Fibroblast of skin of abdomen (primary cell): Measurements from ENCODE around the gene ARHGEF7.
"Not testable (repeated sequence)": the region's sequence is repeated elsewhere in the genome, so short reads cannot be mapped to it uniquely, and the experiment has no call there.

Experiments
- DNase-seq: peaks from one replicate; pipeline ENCODE4 v3.0.0-alpha.2; 2013

ARHGEF7 gene

GRCh38 chr13:111171629-111172028 is 56.5 kb downstream of the ARHGEF7 start:
- no peak for DNase-seq

- DNase-seq: no peak
Measured at GRCh38 chr13:111174377-111175114, 59.4 kb downstream of the ARHGEF7 start.

DNA sequence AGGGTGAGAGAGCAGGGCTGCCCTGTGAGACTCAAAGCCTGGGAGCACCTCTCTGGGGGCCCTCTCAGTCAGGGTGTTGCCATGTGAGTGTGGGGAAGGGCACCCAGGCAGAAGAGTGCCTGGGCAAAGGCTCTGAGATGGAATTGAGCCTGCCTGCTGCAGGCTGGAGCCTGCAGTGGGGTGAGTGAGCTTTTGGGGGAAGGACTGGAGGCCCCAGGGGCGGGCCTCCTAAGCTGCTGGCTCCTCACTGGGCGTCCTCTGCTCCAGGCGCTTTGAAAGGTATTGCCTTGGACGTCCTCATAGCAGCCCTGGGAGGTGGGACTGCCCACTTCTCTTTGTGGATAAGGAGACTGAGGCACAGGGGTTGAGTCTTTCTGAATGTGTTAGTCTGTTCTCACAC is 60.3 kb downstream of the ARHGEF7 start:
- DNase-seq: no peak

DNA sequence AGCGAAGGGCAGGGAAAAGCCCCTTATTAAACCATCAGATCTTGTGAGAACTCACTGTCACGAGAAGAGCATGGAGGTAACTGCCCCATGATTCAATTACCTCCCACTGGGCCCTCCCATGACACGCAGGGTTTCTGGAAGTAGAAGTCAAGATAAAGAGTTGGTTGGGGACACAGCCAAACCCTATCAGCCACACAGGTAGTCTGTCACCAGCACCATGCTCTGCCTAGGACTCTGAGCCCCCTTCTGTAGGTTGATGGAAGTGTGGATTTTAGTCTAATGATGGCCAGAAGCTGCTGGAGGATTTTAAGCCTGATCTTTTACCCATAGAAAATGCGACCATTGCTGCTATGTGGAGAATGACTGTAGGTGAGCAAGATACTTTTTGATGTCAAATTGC is 60.8 kb downstream of the ARHGEF7 start:
- no peak for DNase-seq

DNA sequence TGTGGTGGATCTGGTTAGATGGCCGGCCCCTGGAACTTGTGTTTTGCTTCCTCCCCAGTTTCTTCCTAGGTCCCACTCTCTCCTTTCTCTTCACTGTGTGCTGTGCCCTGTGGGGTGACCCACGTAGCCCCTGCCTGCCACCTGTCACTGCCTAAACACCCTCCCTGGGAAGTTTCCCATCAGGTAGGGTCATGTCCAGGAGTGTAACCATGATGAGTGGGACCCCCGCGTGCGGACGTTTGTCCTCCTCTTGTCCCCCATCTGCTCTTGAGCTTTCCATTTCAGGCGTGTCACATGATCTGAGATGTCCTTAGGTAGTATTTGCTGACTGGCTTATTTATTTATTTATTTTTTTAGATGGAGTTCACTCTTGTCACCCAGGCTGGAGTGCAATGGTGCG is 61.3 kb downstream of the ARHGEF7 start:
- no peak for DNase-seq

DNA sequence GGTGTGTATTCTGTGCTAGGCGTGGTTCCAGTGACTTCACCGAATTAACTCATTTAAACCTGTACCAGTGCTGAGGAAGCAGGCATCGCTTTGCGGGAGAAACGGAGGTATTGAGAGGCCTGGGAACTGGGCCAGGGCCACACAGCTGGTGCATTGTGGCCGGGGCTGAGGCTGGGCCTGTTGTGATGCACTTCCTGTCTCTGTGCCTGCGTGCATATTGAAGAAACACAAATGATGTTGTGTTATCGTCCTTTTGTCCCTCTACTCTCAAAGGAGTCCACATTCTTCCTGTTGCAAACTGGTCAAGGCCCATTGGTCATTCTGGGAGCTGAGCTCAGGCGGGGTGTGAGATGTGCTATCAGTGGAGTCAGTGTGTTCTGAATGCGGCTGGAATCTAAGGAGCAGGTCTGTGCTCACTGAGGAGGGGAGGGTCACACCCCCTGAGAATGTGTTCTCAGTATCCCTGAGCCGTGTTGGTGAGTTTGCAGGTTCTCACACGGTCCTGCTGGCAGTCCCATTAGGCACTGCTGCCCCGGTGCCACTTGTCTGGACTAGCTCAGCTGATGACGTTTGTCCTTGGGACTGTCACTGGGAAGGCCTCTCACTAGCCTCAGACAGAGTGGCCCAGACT is 62.1 kb downstream of the ARHGEF7 start:
- DNase-seq: peak; percentile 41

- peak; percentile 10 for DNase-seq
Measured at GRCh38 chr13:111177921-111178320, 62.8 kb downstream of the ARHGEF7 start.

GRCh38 chr13:111178402-111178801 is 63.3 kb downstream of the ARHGEF7 start:
- no peak for DNase-seq

DNA sequence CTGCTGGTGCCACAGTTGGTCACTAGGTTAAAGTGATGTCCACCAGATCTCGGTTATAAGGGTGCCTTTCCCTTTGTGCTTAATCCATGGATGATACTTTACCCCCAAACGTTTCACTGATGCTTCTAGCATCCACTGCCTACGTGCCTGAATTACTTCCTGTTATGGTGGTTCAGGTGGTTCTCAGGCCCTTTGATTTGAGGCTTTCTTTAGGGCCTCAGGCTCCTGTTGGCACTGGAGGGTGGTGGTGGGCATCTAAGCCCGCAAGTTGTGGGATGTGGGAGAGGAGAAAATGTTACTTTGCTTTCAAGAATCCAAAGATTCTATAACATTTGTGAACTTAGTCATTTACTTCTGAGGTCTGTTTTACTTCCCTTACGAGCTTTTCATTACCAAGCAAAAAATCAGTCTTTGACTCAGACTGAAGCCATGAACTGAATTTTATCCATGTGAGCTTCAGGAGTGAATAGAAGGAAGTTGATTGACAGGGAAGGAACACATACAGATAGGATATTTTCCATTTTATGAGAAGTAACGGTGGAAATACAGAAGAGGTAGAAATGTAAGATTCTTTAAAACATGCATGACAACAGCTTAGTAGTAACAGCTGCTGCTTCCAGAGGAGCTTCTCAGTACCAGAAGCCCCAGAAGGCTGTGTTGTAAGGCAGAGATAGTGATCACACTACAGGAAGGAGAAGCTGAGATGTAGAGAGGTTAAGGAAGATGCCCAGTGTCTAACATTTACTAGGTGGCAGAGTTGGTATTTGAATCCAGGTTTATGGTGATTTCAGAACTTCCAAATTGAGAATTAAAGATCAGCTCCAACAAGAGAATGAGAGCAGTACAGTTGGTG is 65.0 kb downstream of the ARHGEF7 start:
- DNase-seq: no peak

- no peak for DNase-seq
Measured at GRCh38 chr13:111181977-111182376, 66.9 kb downstream of the ARHGEF7 start.

GRCh38 chr13:111183087-111183645 is 68.1 kb downstream of the ARHGEF7 start:
- no peak for DNase-seq

DNA sequence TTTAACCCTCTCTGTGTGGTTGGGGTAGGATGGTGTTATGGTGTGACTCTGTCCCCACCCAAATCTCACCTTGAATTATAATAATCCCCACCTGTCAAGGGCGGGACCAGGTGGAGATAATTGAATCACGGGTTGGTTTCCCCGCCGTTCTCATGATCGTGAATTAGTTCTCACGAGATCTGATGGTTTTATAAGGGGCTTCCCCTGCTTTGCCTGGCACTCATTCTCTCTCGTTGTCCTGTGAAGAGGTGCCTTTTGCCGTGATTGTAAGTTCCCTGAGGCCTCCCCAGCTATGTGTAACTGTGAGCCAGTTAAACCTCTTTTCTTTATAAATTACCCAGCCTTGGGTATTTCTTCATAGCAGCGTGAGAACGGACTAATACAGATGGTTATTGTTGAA is 68.8 kb downstream of the ARHGEF7 start:
- DNase-seq: no peak

GRCh38 chr13:111184458-111185401 is 69.6 kb downstream of the ARHGEF7 start:
- DNase-seq: no peak

DNA sequence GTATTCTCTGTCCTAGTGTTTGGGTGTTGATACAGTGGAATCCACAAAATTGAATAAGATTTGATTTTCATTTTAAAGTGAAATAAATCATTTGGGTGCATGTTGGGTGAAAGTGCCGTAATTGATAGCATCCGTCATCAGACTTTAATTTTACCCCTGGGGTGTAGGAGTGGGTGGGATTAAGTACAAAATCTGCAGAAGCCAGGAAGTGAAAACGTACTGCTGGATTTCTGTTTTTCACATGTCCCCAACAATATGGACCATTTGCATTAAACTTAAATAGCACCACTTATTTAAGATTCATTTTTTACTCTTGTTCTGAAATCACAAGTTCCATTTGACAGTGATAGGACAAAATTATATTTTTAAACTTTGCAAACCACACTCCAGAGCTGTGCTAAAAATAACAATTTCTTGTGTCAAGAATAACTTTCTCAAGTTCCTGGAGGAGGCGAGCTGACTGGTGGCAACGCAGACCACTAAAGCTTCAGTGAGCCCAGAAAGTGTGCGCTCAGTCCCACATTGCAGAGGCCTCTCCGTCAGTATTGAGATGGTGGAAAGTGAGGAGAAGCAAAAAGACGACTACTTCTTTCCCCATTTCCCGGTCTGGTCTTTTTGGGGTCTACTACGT is 71.3 kb downstream of the ARHGEF7 start:
- no peak for DNase-seq

DNA sequence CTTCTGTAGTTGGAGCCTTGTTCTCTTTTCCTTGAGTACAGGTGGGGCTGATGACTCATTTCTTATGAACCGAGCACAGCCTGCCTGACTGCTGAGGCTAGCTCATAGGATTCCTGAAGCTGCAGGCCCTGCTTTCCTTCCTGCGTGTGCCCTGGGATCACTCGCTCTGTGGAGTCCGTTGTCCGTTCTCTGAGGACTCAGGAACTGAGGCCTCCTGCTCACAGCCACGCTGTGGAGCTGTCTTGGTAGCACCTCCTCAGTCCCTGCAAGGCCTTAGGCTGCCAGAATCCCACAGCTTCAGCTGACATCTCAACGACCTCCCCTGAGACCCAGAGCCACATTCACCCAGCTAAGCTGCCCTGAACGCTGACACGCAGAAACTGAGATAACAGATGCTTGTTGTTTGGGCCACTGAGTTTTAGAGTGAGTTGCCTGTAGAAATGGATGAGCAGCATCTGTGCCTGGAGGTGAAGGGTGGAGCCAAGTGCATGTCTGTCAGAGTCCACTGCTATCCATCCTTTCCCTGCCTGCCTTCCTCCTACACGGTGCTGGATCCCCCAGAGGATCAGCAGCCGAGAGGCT is 72.9 kb downstream of the ARHGEF7 start:
- DNase-seq: no peak

DNA sequence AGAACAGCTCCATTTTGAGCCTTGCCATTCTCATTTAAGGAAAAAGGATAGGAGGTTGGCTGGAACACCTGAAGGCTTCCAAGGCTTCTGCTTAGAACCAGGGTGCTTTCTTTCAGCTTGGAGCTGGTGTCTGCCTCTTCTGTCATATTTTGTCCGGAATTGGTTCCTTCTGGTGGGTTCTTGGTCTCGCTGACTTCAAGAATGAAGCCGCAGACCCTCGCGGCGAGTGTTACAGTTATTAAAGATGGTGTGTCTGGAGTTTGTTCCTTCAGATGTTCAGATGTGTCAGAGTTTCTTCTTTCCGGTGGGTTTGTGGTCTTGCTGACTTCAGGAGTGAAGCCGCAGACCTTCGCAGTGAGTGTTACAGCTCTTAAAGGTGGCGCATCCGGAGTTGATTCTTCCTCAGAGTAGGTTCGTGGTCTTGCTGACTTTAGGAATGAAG is 74.0 kb downstream of the ARHGEF7 start:
- DNase-seq: not testable (repeated sequence)

- DNase-seq: not testable (repeated sequence)
Measured at GRCh38 chr13:111189516-111189915, 74.4 kb downstream of the ARHGEF7 start.

- DNase-seq: not testable (repeated sequence)
Measured at GRCh38 chr13:111193223-111193622, 78.1 kb downstream of the ARHGEF7 start.

DNA sequence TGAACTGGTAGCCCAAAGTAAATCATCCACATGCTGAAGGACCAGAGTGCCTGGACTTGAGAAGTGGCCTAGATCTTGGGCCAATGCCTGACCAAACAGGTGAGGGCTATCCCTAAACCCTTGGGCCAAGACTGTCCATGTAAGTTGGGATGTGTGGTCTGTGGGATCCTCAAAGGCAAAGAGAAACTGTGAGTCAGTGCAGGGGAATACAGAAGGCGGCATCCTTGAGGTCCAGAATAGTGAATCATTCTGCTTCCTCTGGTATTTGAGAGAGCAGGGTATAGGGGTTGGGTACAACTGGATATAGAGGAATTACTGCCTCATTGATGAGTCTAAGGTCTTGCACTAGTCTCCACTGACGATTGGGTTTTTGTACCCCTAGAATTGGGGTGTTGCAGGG is 79.5 kb downstream of the ARHGEF7 start:
- DNase-seq: peak; percentile 82

GRCh38 chr13:111198732-111199378 is 83.7 kb downstream of the ARHGEF7 start:
- DNase-seq: not testable (repeated sequence)
